ENCODE measurements around the gene IFNE.

Gene IFNE

GRCh38 chr9:21482213-21482612 lies at the start of gene IFNE:
Gene IFNE (minus strand): TSS chr9:21482313. CDS start chr9:21481694, 619 bp downstream.
- DNase-seq (ENCODE audit: low spot score): no peak

- no peak for DNase-seq (ENCODE audit: low spot score)
Measured at GRCh38 chr9:21528123-21528808, 46.2 kb upstream of the IFNE start.

- peak; percentile 29 for DNase-seq (ENCODE audit: low spot score)
Measured at GRCh38 chr9:21527579-21527978, 45.5 kb upstream of the IFNE start.

- DNase-seq (ENCODE audit: low spot score): no peak
Measured at GRCh38 chr9:21525174-21525573, 43.1 kb upstream of the IFNE start.

- no peak for DNase-seq (ENCODE audit: low spot score)
Measured at GRCh38 chr9:21524099-21524830, 42.2 kb upstream of the IFNE start.

- DNase-seq (ENCODE audit: low spot score): no peak
Measured at GRCh38 chr9:21523021-21524014, 41.2 kb upstream of the IFNE start.

GRCh38 chr9:21522348-21522747 lies 40.2 kb upstream of the IFNE start:
- no peak for DNase-seq (ENCODE audit: low spot score)

GRCh38 chr9:21521448-21521847 lies 39.3 kb upstream of the IFNE start:
- DNase-seq (ENCODE audit: low spot score): no peak

- no peak for DNase-seq (ENCODE audit: low spot score)
Measured at GRCh38 chr9:21520501-21521228, 38.6 kb upstream of the IFNE start.

- DNase-seq (ENCODE audit: low spot score): no peak
Measured at GRCh38 chr9:21519855-21520434, 37.8 kb upstream of the IFNE start.

- no peak for DNase-seq (ENCODE audit: low spot score)
Measured at GRCh38 chr9:21516796-21517195, 34.7 kb upstream of the IFNE start.

GRCh38 chr9:21513431-21513830 lies 31.3 kb upstream of the IFNE start:
- no peak for DNase-seq (ENCODE audit: low spot score)

- no peak for DNase-seq (ENCODE audit: low spot score)
Measured at GRCh38 chr9:21510806-21511205, 28.7 kb upstream of the IFNE start.

GRCh38 chr9:21507483-21507790 lies 25.3 kb upstream of the IFNE start:
- DNase-seq (ENCODE audit: low spot score): no peak

- DNase-seq (ENCODE audit: low spot score): no peak
Measured at GRCh38 chr9:21506626-21507482, 24.7 kb upstream of the IFNE start.

- DNase-seq (ENCODE audit: low spot score): no peak
Measured at GRCh38 chr9:21505425-21506179, 23.5 kb upstream of the IFNE start.

GRCh38 chr9:21504894-21505293 lies 22.8 kb upstream of the IFNE start:
- no peak for DNase-seq (ENCODE audit: low spot score)

GRCh38 chr9:21504113-21504512 lies 22.0 kb upstream of the IFNE start:
- DNase-seq (ENCODE audit: low spot score): no peak

- no peak for DNase-seq (ENCODE audit: low spot score)
Measured at GRCh38 chr9:21502586-21502985, 20.5 kb upstream of the IFNE start.

- DNase-seq (ENCODE audit: low spot score): no peak
Measured at GRCh38 chr9:21499912-21500311, 17.8 kb upstream of the IFNE start.

All from NAMALWA (cell line).